Measurements from ENCODE around the gene TYW1B.
"Not testable (repeated sequence)": the region's sequence is repeated elsewhere in the genome, so short reads cannot be mapped to it uniquely, and the experiment has no call there.

The TYW1B gene

DNA sequence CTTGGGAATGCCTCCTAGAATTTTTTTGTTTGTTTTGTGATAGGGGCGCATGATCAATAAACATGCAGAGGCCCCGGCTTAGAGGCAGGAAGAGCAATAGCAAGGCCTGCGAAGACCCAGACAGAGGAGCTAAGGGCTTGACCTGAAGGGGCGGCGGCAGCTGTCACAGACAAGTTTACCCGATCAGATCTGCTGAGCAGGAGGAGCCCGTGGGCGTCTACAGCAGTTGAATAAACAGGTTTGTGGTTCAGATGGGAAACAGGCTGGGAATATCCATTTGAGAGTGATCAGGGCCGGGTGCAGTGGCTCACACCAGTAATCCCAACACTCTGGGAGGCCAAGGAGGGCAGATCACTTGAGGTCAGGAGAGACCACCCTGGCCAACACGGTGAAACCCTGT is 289.9 kb downstream of the TYW1B start:
- Mint-ChIP-seq H3K27me3 (no peaks in the 10 kb centered on the region), H3K4me3 (no peak overlapping the region), H3K27ac (no peak overlapping the region), H3K4me1 (no peaks in the 10 kb centered on the region), H3K9me3 (no peaks in the 10 kb centered on the region), H3K36me3 (ENCODE audit: low read depth) (no peaks in the 10 kb centered on the region)
- ATAC-seq (no peak), DNase-seq (no peak)

DNA sequence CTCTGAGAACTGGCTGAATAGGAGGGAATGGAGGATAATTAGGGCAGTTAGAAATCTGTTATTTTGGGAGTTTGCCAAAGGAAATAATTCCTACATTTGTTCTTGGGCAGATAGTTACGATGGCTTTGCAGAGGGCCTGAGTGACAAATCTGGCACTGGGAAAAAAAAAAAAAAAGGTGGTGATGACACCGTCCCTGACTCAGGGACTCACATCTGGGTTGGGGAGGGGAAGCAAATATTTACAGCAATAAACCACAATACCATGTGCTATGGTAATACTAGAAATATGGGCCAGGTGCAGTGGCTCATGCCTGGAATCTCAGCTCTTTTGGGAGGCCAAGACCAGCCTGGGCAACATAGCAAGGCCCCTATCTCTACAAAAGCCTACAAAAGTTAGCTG is 292.0 kb downstream of the TYW1B start:
- H3K36me3 Mint-ChIP-seq (ENCODE audit: low read depth); H3K4me1 Mint-ChIP-seq; DNase-seq; H3K4me3 Mint-ChIP-seq; H3K27me3 Mint-ChIP-seq; ATAC-seq; H3K27ac Mint-ChIP-seq; H3K9me3 Mint-ChIP-seq: not testable (repeated sequence)

DNA sequence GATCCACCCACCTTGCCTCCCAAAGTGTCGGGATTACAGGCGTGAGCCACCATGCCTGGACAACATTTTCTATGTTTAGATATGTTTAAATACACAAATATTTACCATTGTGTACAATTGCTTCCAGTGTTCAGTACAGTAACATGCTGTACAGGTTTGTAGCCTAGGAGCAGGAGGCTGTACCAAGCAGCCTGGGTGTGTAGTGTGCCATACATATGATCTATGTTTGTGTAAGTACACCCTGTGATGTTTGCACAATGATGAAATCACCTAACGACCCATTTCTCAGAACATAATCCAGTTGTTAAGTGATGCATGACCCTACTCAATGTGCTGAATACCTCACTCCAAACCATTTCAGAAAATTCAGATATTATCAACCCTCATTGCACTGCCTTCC is 297.0 kb downstream of the TYW1B start:
- not testable (repeated sequence) for H3K4me3 Mint-ChIP-seq; H3K27ac Mint-ChIP-seq; DNase-seq; H3K36me3 Mint-ChIP-seq (ENCODE audit: low read depth); ATAC-seq; H3K27me3 Mint-ChIP-seq; H3K4me1 Mint-ChIP-seq; H3K9me3 Mint-ChIP-seq

All from activated naive CD8-positive, alpha-beta T cell treated with anti-CD3 and anti-CD28 coated beads, Interleukin-2, amount 50 U/mL, for 24 hours (primary cell).